Muscle layer of colon (tissue), 2 donors: ENCODE measurements around the gene RBBP8.

Experiments
- H3K27ac ChIP-seq: one replicate; pipeline ENCODE4 v1.7.0; 2013; ENCODE audit warnings: low read depth, mild to moderate bottlenecking, low read length, moderate library complexity
- H3K27me3 ChIP-seq, 2 donors: one replicate each; pipeline ENCODE4 v1.7.0; 2013; ENCODE audit warnings: low read length in 2 of 2, mild to moderate bottlenecking in 2 of 2; ENCODE audit not compliant: insufficient read depth in 2 of 2, control insufficient read depth in 1 of 2
- H3K36me3 ChIP-seq: one replicate; pipeline ENCODE4 v1.7.0; 2013; ENCODE audit warnings: mild to moderate bottlenecking, low read length; ENCODE audit not compliant: insufficient read depth
- H3K4me1 ChIP-seq: one replicate; pipeline ENCODE4 v1.7.0; 2013; ENCODE audit warnings: mild to moderate bottlenecking, low read length; ENCODE audit not compliant: insufficient read depth
- H3K4me3 ChIP-seq, 2 donors: one replicate each; pipeline ENCODE4 v1.7.0; 2013; ENCODE audit warnings: low read length in 2 of 2, low read depth in 1 of 2, mild to moderate bottlenecking in 1 of 2, moderate library complexity in 1 of 2
- H3K9ac ChIP-seq: one replicate; pipeline ENCODE4 v1.7.0; 2013; ENCODE audit warnings: low read length
- H3K9me3 ChIP-seq: one replicate; pipeline ENCODE4 v1.7.0; 2013; ENCODE audit warnings: mild to moderate bottlenecking, low read length
- donor health status: abdominal sarcoma.
- donor health status: Adenocarcinoma of cecum.

RBBP8 gene

DNA sequence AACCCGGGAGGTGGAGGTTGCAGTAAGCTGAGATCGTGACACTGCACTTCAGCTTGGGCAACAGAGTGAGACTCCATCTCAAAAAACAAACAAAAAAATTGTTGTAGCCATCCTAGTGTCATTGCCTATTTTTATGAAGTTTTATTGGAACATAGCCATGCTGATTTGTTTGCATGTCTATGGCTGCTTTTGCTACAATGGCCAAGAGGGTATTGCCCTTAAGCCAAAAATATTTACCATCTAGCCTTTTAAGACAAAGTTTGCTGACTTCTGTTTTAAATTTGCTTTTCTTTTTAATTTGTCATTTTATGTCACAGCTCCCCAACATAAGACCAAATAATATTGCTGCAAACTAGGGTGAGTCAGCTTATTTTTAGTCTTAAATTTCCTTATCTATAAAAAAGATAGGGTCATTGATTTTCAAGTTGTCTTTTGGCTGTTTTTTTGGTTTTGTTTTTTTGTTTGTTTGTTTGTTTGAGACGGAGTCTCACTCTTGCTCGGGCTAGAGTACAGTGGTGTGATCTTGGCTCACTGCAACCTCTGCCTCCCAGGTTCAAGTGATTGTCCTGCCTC, 132.2 kb downstream of the RBBP8 start:
- H3K27ac ChIP-seq: no peak overlapping the region
- H3K27me3 ChIP-seq: no peaks in the 10 kb centered on the region
- no peak overlapping the region for H3K4me3 ChIP-seq
- no peaks in the 10 kb centered on the region for H3K4me1 ChIP-seq
- H3K9me3 ChIP-seq: no peaks in the 10 kb centered on the region
- H3K9ac ChIP-seq: no peak overlapping the region
- H3K36me3 ChIP-seq: no peaks in the 10 kb centered on the region

- Histone ChIP-seq H3K27me3 (no peaks in the 10 kb centered on the region), H3K27ac (no peak overlapping the region), H3K9me3 (no peaks in the 10 kb centered on the region), H3K36me3 (no peaks in the 10 kb centered on the region), H3K4me1 (no peaks in the 10 kb centered on the region), H3K4me3 (no peak overlapping the region), H3K9ac (no peak overlapping the region)
Measured at GRCh38 chr18:23066060-23066459, 132.9 kb downstream of the RBBP8 start.

GRCh38 chr18:23066504-23067039, 133.4 kb downstream of the RBBP8 start:
- Histone ChIP-seq H3K4me1 (no peaks in the 10 kb centered on the region), H3K9me3 (no peaks in the 10 kb centered on the region), H3K9ac (no peak overlapping the region), H3K4me3 (no peak overlapping the region), H3K27me3 (no peaks in the 10 kb centered on the region), H3K36me3 (no peaks in the 10 kb centered on the region), H3K27ac (no peak overlapping the region)

DNA sequence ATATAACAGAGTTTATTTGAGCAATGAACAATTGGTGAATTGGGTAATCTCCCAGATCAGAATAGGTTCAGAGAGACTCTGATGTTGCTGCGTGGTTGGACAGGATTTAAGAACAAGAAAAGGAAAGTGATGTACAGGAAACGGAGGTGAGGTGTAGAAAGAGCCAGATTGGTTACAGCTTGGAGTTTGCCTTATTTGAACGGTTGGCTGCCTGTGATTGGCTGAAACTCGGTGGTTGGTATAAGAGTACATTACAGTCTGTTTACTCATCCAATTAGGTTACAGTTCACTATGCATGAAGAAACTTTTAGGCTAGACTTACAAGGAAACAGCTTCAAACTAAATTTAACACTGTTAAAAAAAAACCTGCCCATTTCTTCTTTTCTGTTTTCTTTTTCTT, 134.1 kb downstream of the RBBP8 start:
- H3K36me3 ChIP-seq: no peaks in the 10 kb centered on the region
- no peak overlapping the region for H3K4me3 ChIP-seq
- H3K9ac ChIP-seq: no peak overlapping the region
- no peak overlapping the region for H3K27ac ChIP-seq
- no peaks in the 10 kb centered on the region for H3K9me3 ChIP-seq
- H3K27me3 ChIP-seq: no peaks in the 10 kb centered on the region
- H3K4me1 ChIP-seq: no peaks in the 10 kb centered on the region

DNA sequence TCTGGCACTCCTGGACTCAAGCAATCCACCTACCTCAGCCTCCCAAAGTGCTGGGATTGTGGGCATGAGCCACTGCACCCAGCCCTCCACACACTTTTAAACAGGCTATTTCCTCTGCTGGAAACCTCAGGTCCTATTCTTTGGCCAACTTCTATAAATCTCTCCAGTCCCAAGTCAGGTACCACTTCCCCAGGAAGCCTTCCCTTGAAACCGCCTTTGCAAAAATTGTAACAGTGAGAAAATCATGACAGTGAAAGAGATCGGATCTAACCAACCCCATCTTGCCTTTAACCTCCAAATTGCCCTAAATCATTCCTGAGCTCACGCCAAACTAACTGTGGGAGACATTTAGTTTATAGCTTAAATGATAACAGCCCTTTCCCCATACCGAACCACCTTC, 134.9 kb downstream of the RBBP8 start:
- Histone ChIP-seq H3K27ac (no peak overlapping the region), H3K4me1 (no peaks in the 10 kb centered on the region), H3K36me3 (no peaks in the 10 kb centered on the region), H3K4me3 (no peak overlapping the region), H3K27me3 (no peaks in the 10 kb centered on the region), H3K9me3 (no peaks in the 10 kb centered on the region), H3K9ac (no peak overlapping the region)

GRCh38 chr18:23068570-23069310, 135.6 kb downstream of the RBBP8 start:
- no peak overlapping the region for H3K9ac ChIP-seq
- H3K4me1 ChIP-seq: no peaks in the 10 kb centered on the region
- no peak overlapping the region for H3K27ac ChIP-seq
- no peaks in the 10 kb centered on the region for H3K9me3 ChIP-seq
- no peaks in the 10 kb centered on the region for H3K36me3 ChIP-seq
- no peak overlapping the region for H3K4me3 ChIP-seq
- H3K27me3 ChIP-seq: no peaks in the 10 kb centered on the region

DNA sequence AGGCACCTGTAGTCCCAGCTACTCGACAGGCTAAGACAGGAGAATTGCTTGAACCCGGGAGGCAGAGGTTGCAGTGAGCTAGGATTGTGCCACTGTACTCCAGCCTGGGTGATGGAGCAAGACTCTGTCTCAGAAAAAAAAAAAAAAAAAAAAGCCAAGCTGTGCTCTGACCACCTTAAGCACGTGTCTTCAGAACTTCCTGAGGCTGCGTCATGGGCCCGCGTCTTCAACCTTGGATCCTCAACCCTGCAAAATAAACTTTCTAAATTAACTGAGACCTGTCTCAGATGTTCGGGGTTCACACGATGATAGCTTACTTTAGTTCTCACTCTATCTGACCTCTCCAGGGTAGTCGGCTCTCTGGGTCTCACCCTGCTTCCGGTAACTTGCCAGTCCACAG, 136.4 kb downstream of the RBBP8 start:
- no peak overlapping the region for H3K27ac ChIP-seq
- H3K4me1 ChIP-seq: no peaks in the 10 kb centered on the region
- H3K9ac ChIP-seq: no peak overlapping the region
- H3K4me3 ChIP-seq: no peak overlapping the region
- H3K9me3 ChIP-seq: no peaks in the 10 kb centered on the region
- no peaks in the 10 kb centered on the region for H3K27me3 ChIP-seq
- no peaks in the 10 kb centered on the region for H3K36me3 ChIP-seq

DNA sequence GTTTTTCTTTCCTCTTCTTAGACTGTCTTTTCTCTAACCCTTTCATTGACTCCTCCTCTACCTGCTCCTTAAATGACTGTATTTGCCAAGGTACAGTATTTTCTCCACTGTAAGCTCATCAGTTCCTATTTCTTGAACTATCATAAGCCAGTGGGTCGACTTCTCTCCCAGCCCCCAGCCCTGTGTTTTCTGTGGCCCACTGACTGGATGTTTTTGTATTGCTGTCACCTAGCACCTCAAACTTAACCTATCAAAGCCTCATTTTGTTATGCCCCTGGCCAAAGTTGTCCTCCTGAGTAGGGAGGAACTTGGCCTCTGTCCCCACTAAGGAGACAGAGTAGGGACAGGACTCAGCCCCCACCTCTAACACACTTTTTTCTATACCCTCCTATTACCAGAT, 136.8 kb downstream of the RBBP8 start:
- Histone ChIP-seq H3K9ac (no peak overlapping the region), H3K4me1 (no peaks in the 10 kb centered on the region), H3K27me3 (no peaks in the 10 kb centered on the region), H3K36me3 (no peaks in the 10 kb centered on the region), H3K27ac (no peak overlapping the region), H3K4me3 (no peak overlapping the region), H3K9me3 (no peaks in the 10 kb centered on the region)

GRCh38 chr18:23071285-23071684, 138.2 kb downstream of the RBBP8 start:
- H3K27me3 ChIP-seq: no peaks in the 10 kb centered on the region
- no peaks in the 10 kb centered on the region for H3K9me3 ChIP-seq
- H3K4me3 ChIP-seq: no peak overlapping the region
- no peak overlapping the region for H3K9ac ChIP-seq
- H3K27ac ChIP-seq: no peak overlapping the region
- no peaks in the 10 kb centered on the region for H3K4me1 ChIP-seq
- no peaks in the 10 kb centered on the region for H3K36me3 ChIP-seq

DNA sequence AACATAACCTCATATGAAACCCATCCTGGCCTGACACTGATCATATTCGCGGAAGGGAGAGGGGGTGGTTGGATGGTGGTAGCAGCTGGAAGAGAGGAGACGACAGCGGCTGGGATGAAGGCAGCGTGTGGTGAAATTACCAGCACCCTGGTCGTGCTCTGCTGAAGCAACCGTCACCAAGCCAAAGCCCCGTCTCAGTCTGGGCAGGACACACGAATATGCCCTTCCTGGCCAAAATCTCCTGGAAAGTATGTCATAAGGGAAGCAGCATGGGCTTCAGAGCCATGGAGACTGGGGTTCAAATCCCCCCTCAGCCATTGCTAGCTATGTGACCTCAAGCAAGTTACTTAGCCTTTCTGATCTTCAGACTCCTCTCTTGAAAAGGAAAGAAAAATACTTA, 139.0 kb downstream of the RBBP8 start:
- no peak overlapping the region for H3K9ac ChIP-seq
- H3K4me3 ChIP-seq: no peak overlapping the region
- no peaks in the 10 kb centered on the region for H3K36me3 ChIP-seq
- H3K27ac ChIP-seq: no peak overlapping the region
- no peaks in the 10 kb centered on the region for H3K9me3 ChIP-seq
- H3K27me3 ChIP-seq: no peaks in the 10 kb centered on the region
- no peaks in the 10 kb centered on the region for H3K4me1 ChIP-seq

- Histone ChIP-seq H3K4me1 (peaks cover 7% of the 10 kb centered on the region), H3K4me3 (no peak overlapping the region), H3K27ac (no peak overlapping the region), H3K9ac (no peak overlapping the region), H3K36me3 (no peaks in the 10 kb centered on the region), H3K27me3 (no peaks in the 10 kb centered on the region), H3K9me3 (no peaks in the 10 kb centered on the region)
Measured at GRCh38 chr18:23073996-23074606, 141.0 kb downstream of the RBBP8 start.
